Neuron (in vitro differentiated cells): ENCODE data around the gene DDX17.
"Not testable (repeated sequence)": the region's sequence is repeated elsewhere in the genome, so short reads cannot be mapped to it uniquely, and the experiment has no call there.

Source experiments
- H2AFZ ChIP-seq: one replicate; pipeline ENCODE4 v1.6.1; 2013; ENCODE audit warnings: low read depth, mild to moderate bottlenecking, inconsistent platforms, low read length, moderate library complexity
- H3K27me3 ChIP-seq: one replicate; pipeline ENCODE4 v1.6.1; 2013; ENCODE audit warnings: low read length; ENCODE audit not compliant: insufficient read depth
- H3K36me3 ChIP-seq: one replicate; pipeline ENCODE4 v1.6.1; 2013; ENCODE audit warnings: low read length; ENCODE audit not compliant: insufficient read depth
- H3K4me1 ChIP-seq: one replicate; pipeline ENCODE4 v1.6.1; 2013; ENCODE audit warnings: low read length; ENCODE audit not compliant: insufficient read depth
- H3K4me3 ChIP-seq: 2 replicates; pipeline ENCODE4 v1.5.1; 2013; ENCODE audit warnings: mild to moderate bottlenecking, low read length, moderate library complexity
- H3K9me3 ChIP-seq: one replicate; pipeline ENCODE4 v1.6.1; 2013; ENCODE audit warnings: low read length

Gene DDX17

DNA sequence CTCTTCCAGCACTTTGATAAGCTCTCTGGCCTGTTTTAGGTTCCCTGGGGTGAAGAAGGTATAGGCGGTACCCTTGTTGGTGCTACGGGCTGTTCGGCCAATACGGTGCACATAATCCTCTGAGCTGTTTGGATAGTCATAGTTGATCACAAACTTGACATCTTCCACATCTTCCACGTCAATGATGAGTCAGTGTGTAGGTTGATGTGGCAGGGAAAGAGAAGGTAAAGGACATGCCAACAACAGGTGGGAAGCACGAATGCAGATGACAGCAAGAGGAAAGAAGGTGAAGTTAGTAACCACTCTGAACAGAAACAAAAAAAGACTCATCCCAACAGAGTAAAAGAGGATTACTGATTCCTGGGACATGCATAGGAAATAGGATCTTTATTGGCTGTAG, 18.2 kb downstream of the DDX17 start:
- H3K27me3 ChIP-seq: no peaks in the 10 kb centered on the region
- H3K36me3 ChIP-seq: peaks cover 93% of the 10 kb centered on the region
- H3K4me3 ChIP-seq: no peak overlapping the region
- H2AFZ ChIP-seq: no peak overlapping the region
- H3K4me1 ChIP-seq: no peaks in the 10 kb centered on the region
- no peaks in the 10 kb centered on the region for H3K9me3 ChIP-seq

DNA sequence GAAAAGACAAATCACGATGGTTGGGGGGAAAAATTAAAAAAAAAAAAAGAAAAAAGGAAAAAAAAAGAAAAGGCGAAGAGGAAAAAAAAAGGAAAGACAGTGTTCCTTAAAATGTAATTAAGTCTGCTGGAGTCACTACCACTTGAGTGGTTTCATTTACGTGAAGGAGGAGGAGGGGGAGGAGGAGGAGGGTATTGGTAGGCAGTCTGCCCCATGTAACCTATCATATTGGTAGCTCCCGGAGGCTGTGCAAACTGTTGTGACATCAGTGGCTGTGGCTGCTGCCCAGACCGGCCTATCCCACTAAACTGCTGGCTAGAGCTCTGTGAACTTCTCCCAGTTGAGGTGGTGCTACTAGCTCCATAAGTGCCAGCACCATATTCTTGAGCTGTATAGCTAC, 20.3 kb downstream of the DDX17 start:
- no peaks in the 10 kb centered on the region for H3K9me3 ChIP-seq
- peaks cover 94% of the 10 kb centered on the region for H3K36me3 ChIP-seq
- H3K27me3 ChIP-seq: no peaks in the 10 kb centered on the region
- H3K4me3 ChIP-seq: no peak overlapping the region
- no peak overlapping the region for H2AFZ ChIP-seq
- no peaks in the 10 kb centered on the region for H3K4me1 ChIP-seq

DNA sequence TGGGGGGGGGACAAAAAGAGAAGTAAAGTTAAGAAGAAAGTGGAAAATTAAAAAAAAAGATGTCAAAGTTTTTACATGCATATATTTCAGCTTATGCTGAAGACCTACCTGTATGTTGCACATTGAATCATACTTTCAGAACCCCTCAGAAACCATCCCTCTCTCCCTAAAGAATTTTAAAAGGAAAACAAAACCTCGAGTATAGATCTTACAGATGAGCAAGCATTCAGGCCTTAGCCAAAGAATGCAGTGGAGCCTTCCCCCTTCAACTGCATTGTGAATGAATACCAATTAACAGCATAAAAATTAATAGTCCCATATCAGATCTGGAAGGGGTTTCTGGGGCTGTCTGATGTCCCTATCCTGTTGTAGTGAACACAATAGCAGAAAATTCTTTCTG, 21.9 kb downstream of the DDX17 start:
- no peak overlapping the region for H2AFZ ChIP-seq
- no peaks in the 10 kb centered on the region for H3K27me3 ChIP-seq
- no peaks in the 10 kb centered on the region for H3K9me3 ChIP-seq
- no peaks in the 10 kb centered on the region for H3K4me1 ChIP-seq
- H3K4me3 ChIP-seq: no peak overlapping the region
- peaks cover 78% of the 10 kb centered on the region for H3K36me3 ChIP-seq

DNA sequence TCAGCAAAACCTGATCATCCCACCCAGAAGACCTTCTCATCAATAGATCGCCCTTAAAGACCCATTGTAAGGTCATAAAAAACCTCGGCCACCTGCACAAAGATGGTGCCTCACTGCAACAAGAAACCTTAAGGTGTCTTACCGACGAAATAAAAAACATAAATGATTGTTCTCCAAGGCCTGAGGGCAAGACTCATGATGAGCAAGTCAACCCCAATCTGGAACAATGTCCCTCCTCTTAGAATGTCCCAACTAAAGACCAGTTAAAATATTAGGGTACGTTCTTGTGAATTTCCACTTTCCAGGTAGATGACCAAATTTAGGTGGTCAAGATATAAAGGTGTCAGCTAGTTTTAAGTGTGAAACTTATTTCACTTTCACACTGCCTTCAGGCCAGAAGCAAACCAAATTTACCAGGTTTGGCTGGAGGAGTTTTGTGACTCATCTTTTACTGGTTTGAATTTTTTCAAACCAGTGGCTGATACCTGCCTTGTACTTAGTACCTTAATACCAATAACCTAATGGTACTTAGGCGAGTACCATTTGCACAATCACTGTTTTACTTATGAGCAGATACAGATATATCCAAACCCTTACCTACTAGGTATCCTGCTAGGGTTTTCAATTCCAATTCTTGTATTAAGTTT, 23.3 kb downstream of the DDX17 start:
- Histone ChIP-seq H2AFZ (no peak overlapping the region), H3K4me3 (no peak overlapping the region), H3K36me3 (peaks cover 64% of the 10 kb centered on the region), H3K4me1 (no peaks in the 10 kb centered on the region), H3K27me3 (no peaks in the 10 kb centered on the region), H3K9me3 (no peaks in the 10 kb centered on the region)

DNA sequence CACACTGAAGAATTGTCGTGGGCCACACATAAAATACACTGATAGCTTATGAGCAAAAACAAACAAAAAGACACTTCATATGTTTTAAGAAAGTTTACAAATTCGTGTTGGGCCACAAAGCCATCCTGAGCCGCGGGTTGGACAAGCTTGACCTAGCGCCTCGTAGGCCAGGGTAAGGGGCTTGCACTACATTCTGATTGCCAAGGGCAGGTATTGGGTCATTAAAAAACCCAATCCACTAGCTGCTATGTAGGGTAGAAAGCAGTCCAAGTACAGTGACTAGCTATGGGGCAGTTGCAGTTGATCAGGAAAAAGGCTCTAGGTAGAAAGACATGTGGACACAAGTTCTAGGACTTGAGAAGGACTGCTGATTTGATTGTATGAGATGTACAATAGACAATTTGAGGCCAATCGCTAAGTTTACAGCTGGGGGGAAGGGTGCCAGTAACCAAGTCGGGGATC, 24.2 kb downstream of the DDX17 start:
- Histone ChIP-seq H3K9me3 (no peaks in the 10 kb centered on the region), H3K4me3 (no peak overlapping the region), H2AFZ (no peak overlapping the region), H3K4me1 (no peaks in the 10 kb centered on the region), H3K27me3 (no peaks in the 10 kb centered on the region), H3K36me3 (peaks cover 58% of the 10 kb centered on the region)

DNA sequence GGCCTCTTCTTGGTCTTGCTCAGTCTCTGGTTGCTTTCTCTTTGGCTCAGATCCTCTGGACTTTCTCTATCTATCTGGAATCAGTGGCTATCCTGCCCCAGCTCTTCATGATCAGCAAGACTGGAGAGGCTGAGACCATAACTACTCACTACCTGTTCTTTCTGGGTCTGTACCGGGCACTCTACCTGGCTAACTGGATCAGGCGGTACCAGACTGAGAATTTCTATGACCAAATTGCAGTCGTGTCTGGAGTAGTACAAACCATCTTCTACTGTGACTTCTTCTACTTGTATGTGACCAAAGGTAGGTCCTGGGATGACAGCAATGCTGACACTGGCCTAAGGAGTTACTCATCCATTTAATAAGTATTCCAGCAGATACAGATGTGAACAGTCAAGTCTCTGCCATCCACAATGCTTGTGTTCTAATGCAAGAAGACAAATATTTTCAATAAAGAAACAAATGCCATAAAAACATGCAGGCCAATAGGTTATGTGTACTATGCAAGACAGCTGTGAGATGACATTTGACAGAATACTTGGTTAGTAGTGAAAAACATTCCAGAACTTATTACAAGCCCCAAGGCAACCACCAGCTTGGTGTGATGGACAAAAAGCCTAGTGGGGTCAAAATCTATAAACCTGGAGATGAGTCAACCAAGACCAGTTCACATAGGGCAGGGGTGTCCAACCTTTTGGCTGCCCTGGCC, 24.8 kb downstream of the DDX17 start:
- Histone ChIP-seq H3K4me3 (no peak overlapping the region), H3K4me1 (no peaks in the 10 kb centered on the region), H2AFZ (no peak overlapping the region), H3K27me3 (no peaks in the 10 kb centered on the region), H3K9me3 (no peaks in the 10 kb centered on the region), H3K36me3 (peaks cover 52% of the 10 kb centered on the region)

DNA sequence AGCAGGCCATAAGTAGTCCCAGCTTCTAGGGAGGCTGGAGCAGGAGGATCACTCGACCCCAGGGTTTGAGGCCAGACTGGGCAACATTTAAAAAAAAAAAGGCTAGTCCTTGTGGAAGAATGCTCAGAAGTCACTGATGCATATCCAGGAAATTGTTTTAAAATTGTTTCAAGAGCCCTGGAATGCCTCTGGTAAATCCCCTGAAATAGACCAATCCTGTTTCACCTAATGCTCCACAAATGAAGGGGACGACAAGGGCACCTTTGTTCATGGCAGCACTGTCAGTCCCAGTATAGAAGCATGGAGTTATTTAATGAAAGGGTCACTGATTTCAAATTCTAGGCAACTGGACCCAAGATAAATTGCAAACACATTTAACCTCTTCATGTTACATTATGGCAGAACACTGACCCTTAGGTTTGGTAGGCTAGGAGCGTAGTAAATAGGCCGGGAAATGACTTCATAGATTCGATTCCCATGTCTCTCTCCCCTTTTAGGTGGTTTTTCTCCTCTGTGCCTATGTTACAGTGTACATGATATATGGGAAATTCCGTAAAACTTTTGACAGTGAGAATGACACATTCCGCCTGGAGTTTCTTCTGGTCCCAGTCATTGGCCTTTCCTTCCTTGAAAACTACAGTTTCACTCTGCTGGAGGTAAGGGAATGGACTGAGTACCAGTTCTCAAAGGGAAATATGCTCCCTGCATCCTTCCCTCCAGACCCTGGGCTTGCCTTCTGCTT, 26.8 kb downstream of the DDX17 start:
- no peaks in the 10 kb centered on the region for H3K4me1 ChIP-seq
- H3K4me3 ChIP-seq: no peak overlapping the region
- no peak overlapping the region for H2AFZ ChIP-seq
- peaks cover 33% of the 10 kb centered on the region for H3K36me3 ChIP-seq
- H3K9me3 ChIP-seq: no peaks in the 10 kb centered on the region
- H3K27me3 ChIP-seq: no peaks in the 10 kb centered on the region

DNA sequence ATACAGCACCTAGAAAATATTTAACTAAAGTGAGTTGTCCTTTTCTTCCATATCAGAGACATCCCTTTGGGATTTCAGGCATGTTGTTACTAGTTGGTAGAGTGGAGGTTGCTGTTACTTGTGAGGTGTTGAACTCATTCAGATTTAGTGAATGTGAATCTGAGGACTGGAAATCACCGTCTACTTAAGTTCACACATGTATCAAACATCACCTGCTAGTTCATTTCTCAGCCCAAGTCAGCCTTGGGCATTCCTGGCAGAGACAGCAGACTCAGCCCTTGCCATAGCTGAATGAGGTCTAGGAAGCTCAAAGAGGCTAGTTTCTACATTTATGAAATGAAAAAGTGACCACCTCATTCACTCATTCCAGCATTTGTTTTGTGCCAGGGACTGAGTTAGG, 28.5 kb downstream of the DDX17 start:
- Histone ChIP-seq H3K4me3 (no peak overlapping the region), H3K9me3 (no peaks in the 10 kb centered on the region), H3K4me1 (no peaks in the 10 kb centered on the region), H3K36me3 (peaks cover 16% of the 10 kb centered on the region), H2AFZ (no peak overlapping the region), H3K27me3 (no peaks in the 10 kb centered on the region)

DNA sequence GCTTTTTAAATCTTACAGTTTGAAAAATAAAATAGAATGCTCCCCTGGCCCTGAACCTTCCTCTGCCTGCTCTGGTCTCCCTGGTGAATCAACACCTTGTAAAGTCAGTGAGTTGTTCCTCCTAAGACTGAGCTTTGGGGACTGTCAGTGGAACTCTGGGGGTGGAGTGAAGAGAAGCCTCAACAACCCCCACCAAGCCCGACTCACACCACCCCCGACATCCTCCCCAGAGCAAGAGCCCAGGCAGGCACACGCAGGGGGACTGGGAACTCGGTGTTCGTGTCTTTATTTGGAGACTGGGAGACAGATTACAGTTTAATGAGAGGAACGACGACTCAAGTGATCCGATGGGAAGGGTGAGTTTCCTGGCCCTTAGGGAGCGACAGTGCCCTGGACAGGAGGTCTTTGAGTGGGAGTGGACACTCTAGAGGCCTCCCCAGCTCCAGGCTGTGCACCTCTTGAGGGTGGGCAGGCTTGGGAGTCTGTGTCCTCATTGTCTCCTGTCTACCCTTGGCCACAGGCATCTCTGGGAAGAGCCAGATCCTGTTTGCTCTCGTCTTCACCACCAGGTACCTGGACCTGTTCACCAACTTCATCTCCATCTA, 32.0 kb downstream of the DDX17 start:
- Histone ChIP-seq H3K36me3 (no peaks in the 10 kb centered on the region), H3K4me1 (no peaks in the 10 kb centered on the region), H3K27me3 (peaks cover 7% of the 10 kb centered on the region), H3K9me3 (no peaks in the 10 kb centered on the region), H3K4me3 (no peak overlapping the region), H2AFZ (no peak overlapping the region)

DNA sequence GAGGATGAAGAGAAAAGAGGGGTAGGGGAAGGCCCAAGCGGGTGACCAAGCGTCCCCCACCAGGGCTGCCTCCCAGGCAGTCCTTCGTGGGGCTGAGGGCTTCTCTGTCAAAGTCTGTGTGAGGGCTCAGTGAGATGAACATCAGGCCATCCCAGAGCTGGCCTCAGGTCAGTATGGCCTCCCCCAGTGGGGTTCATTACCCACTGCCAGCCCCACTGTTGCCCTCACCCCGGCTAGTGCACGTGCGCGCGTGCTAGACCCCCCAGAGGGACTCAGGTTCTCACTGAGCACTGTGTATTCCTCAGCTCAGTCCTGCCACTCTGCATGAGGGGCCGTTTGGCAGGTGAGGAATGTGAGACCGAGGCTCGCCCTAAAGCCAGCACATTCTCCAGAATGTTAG, 34.9 kb downstream of the DDX17 start:
- Histone ChIP-seq H3K4me1 (peaks cover 13% of the 10 kb centered on the region), H3K27me3 (peaks cover 33% of the 10 kb centered on the region), H3K9me3 (no peaks in the 10 kb centered on the region), H2AFZ (no peak overlapping the region), H3K4me3 (no peak overlapping the region), H3K36me3 (no peaks in the 10 kb centered on the region)

DNA sequence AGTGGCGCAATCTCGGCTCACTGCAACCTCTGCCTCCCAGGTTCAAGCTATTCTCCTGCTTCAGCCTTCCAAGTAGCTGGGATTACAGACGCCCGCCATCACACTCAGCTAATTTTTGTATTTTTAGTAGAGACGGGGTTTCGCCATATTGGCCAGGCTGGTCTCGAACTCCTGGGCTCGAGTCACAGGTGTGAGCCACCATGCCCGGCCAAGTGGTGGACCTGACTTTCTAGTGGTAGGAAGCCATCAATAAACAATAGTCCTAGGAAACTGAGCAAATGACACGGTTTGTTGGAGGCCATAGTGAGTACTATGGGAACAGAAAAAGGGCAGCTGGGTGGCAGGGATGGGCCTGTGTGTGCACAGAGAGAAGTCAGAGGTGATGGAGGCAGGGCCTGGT, 35.9 kb downstream of the DDX17 start:
- H3K4me3 ChIP-seq, H3K36me3 ChIP-seq, H3K9me3 ChIP-seq, H2AFZ ChIP-seq: not testable (repeated sequence)
- H3K27me3 ChIP-seq: peaks cover 41% of the 10 kb centered on the region
- H3K4me1 ChIP-seq: peaks cover 13% of the 10 kb centered on the region

DNA sequence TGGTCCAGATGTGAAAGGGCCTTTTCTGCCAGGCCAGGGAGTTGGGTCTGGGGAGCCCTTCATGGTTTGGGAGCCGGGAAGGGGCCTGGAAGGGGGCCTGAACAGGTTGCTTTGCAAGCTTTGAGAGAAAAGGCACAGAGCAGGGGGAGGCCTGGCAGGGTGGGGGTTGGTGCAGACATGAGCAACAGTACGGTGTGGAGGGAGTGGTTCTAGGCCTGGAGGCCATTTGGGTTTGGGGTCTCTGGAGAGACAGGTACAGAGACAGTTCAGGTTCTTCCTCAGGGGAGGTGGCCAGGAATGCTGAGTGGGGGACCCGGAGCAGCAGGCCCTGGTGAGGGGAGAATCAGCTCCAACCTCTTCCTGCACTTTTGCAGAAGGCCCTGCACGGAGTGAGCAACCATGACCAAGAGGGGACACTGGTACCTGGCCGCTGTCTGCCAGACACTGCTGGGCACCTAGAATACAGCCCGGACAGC, 36.8 kb downstream of the DDX17 start:
- H3K4me3 ChIP-seq: no peak overlapping the region
- H3K36me3 ChIP-seq: no peaks in the 10 kb centered on the region
- H3K4me1 ChIP-seq: peaks cover 13% of the 10 kb centered on the region
- no peaks in the 10 kb centered on the region for H3K9me3 ChIP-seq
- H2AFZ ChIP-seq: no peak overlapping the region
- H3K27me3 ChIP-seq: peaks cover 43% of the 10 kb centered on the region
